ENCODE data around the gene CDH11.

Gene CDH11

DNA sequence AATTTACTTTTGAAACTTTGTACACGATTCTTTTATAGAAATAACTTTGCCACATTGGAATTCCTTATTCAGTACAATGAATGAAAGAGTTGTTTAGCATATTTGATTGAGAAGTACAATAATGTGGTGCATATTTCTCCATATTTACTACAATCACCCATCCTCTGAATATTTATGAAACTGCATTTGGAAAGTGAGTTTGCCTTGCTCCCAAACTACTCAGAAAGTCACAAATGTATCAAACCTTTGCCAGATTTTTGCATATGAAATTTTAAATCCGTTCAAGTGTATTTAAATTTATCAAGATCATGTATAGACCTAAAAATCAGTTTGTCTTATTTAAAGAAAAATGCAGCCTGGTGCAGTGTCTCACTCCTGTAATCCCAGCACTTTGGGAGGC lies 148.7 kb downstream of the CDH11 start:
- no peak for DNase-seq

DNA sequence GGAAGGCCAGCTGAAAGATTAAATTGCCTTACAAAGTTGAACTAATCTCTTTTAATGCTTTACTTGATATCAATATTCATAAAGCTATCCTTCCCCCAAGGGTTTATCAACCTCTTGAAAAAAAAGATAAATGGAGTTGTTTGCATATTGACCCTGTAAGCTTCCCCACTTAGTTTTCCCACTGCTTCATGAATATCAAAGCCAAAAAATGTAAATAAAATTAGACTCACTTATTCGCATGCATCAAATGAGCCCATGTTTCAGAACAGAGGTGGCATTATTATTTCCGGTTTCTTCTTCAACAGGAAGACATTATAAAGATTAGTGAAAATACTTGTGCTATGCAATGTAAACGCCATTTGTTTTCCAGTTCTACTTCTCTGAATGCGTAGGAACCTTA lies 150.7 kb downstream of the CDH11 start:
- no peak for DNase-seq

DNA sequence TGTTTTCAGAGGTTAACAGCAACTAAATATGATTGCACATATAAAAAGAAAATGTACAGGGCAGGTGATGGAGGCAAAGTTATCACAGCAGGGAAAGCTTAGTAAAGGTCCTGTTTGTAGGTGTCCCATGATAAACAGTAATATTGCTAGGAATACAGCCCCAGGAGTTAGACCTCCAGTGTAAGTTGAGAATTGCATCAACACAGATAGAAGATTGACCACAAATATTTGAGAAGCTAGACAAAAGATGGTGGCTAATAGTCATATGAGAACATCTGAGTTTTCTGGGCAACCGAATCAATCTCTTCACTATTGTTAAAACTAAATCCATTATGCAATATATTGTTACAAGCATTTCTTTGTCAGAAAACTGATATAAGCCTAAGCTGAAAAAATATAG lies 152.6 kb downstream of the CDH11 start:
- DNase-seq: no peak

DNA sequence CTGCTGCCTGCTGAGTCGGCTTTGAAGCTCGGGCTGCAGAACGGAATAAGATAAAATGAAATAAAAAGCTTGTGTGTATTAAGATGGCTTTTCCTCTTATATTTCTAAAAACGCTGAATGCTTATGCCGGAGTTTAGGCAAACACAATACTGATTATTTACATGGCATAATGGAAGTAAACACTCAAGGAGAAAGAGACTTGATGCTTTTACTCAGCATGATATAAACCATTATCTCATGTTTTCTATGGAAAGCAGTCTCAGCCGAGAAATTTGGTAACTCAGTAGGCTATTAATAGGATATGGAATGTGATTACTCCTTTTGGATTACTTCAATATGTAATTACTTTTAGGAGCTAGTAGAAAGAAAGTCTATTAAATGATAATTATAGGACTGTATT lies 153.3 kb downstream of the CDH11 start:
- DNase-seq: no peak

DNA sequence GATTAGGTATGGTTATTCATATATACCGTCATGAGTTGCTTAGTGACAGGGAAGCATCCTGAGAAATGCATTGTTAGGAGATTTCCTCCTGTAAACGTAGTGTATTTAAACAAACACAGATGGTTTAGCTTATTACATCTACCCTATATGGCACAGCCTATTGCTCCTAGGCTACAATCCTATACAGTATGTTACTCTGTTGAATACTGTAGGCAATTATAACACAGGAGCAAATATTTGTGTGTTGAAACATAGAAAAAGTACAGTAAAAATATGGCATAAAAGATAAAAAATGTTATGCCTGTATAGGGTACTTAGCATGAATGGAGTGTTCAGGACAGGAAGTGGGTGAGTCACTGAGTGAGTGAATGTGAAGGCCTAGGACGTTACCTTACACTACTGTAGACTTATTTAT lies 157.7 kb downstream of the CDH11 start:
- DNase-seq: no peak

DNA sequence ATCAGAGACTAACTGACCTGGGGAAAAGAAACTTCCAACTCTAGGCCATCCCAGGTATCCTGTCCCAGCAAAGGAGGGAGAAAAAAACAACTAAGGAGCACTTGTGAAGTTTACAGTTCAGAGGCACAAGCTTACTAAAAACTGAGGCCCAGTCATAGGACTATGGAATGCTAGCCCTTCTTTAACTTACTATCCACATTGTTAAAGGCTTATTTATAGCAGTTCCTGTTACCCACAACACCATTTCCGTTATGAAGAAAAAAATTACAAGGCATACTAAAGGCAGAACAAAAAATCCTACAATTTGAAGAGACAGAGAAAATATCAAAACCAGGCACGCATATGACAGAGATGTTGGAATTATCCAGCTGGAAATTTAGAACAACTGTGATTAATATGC lies 159.1 kb downstream of the CDH11 start:
- DNase-seq: no peak

DNA sequence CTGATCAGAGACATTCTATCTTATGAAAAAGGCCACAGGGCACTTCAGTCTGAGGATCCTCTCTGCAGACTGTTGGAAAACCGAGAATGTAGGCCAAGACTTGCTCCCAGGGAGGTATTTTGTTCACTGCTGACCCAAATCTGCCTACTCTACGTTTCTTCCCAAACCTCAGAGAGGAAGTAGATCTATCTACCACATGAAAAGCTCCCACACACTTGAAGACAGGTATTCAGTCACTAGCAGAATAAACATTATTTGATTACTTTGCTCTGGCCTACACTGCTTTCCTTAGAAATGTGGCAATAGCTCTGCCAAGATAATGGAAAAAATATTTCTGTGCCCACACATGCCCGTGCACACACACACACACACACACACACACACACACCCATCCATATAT lies 164.6 kb downstream of the CDH11 start:
- DNase-seq: no peak

DNA sequence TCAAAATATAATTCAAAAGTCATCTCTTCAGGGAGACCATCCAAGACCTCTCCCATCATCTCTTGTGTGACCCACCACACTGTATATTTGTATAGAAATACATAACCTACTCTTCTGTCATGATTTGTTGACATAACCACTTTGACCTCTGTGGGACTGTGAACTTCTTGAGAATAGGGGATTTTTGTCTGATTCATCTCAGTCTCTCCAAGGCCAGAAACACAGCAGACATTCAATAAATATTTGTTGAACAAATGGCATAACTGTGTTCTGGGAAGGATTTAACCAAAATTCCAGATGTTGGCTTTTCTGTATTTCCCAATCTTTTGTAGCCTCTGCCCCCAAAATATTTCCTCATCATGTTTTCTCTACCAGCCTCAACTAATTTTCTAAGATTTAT lies 169.7 kb downstream of the CDH11 start:
- DNase-seq: no peak

DNA sequence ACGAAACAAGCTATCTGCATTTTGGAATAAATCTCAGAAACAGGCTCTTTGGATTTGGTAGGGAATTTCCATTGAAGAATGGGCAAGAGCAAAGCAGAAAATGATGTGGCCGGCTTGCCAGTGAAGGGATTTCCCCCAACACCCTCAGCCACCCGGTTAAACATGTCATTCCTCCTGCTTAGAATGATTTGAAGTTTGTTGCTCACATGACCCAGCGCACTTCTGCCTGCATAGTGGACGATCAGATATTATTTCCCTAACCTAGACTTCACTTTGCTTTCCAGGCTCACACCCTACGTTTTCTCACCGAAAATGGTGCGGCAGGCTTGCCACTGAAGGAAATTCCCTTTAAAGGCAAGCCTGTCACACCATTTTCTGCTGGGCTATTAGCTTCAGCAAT lies 170.7 kb downstream of the CDH11 start:
- DNase-seq: no peak

DNA sequence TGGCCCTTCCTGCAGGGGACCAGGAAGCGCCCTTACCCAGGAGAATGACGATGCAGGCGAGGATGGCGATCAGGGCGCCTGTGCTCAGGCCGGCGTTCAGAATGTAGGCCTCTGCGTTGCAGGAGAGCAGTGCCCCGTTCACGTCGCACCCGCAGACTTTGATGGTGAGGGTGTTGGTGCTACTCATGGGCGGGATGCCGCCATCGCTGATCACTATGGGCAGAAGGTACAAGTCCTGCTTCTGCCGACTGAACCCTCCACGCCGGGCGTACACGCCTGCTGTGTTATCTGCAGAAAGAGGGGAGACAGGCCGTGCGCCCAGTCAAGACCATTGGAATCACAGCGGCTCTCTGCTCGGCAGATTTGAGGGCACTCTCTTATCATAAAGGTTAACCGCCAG lies 171.1 kb downstream of the CDH11 start:
- DNase-seq: no peak

DNA sequence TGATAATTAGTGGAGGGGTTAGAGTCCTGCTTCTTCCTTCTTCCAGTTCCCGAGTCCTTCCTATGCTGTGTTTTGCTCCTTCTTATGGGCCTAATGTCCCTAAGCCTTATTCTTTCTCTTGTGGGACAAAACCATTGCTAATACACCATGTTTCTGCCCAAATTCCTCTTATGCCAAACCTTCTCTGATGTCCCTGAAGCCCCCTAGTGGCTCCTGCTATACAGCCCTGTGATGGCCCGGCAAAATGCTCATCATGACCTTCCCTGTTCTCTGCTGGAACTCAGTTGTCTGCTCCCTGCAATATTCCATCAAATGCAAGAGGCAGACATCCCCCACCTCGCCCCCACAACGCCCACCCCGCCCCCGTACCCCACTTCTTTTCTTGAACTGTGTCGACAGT lies 171.6 kb downstream of the CDH11 start:
- DNase-seq: no peak

DNA sequence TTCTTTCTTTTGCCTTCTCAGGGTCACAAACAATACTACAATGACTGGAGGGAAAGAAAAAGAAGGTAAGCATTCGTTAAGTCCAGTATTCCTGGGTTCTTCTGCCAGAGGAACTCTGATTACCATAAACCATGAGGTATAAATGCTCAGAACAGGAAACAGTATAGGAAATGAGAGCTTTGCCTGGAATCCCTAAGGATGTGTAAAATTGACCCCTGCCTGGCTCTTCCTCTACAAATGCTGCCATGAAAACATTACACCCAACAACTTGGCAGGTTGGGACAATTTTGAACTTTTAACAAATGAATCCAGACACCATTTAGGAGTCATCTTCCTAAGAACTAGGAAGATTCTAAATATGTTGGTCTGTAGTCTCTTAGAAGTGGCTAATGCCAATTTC lies 173.8 kb downstream of the CDH11 start:
- DNase-seq: no peak

DNA sequence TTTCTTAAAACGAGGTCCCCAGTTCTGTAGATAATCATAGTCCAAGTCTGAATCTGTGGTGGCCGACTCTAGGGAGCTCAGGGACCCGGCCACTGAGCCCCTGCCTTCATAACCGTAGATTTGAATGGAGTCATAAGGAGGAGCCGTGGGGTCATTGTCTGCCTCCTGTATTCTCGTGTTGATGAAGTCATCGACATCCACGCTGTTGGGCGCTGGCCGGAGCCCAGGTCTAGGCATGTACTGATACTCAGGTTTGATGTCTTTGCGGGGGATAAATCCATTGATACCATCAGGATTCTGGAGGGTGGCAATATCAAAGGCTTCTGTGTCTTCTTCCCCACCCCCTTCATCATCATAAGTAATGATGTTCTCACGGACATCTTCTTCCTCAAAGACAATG lies 174.2 kb downstream of the CDH11 start:
- no peak for DNase-seq

DNA sequence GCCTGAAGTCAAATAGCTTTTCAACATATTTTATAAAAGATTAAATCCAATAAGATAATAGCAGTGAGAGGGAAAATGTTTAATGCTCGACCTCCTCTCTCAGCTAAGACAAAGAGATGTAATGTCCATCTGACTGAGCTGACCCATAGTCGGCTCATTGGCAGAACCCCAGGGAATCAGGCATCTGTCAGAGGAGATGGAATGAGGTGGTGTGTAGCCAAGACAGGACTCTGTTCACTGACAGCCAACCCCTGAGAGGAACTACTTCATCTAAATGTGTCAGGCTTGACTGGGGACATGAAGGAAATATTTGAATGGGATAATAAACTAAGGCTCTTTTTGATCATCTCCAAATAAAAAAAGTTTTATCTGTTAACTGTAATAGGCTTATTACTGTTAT lies 188.0 kb downstream of the CDH11 start:
- DNase-seq: no peak

DNA sequence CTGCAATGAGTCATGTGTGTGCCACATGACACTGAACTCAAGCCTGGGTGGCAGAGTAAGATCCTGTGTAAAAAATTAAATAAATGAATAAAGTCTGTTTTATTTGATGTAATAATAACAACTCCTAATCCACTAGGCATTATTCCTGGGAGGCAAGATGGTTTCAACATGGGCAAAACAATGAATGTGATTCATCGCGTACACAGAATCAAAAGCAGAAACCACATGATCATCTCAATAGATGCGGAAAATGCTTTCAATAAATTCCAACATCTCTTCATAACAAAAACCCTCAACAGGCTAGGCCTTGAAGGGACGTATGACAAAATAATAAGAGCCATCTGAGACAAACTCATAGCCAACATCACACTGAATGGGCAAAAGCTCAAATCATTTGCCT lies 195.4 kb downstream of the CDH11 start:
- no peak for DNase-seq

DNA sequence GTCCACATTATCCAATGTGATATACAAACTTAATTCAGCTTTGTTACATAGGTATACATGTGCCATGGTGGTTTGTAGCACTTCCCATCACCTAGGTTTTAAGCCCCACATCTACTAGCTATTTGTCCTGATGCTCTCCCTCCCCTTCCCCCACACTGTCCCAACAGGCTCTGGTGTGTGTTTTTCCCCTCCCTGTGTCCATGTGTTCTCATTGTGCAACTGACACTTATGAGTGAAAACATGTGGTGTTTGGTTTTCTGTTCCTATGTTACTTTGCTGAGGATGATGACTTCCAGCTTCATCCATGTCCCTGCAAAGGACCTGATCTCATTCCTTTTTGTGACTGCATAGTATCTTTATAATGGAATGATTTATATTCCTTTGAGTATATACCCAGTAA lies 196.7 kb downstream of the CDH11 start:
- no peak for DNase-seq

DNA sequence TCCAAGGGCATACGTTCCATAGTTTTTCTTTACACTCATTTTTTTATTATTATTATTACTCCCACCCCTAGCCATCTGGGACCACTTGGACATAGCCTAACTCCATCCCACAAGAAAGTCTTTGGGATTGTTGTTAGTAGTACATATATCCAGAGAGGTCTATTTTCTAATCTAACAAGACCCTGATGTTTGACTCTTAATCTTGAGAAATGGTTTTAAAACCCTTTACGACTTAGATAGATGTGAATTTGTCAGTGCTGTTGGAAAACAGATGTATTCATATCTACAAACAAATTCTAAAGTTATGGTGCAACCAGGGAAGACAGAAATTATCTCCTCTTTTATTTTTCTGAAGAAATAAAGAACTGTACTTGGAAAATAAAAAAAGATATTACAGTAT lies 197.8 kb downstream of the CDH11 start:
- DNase-seq: no peak

DNA sequence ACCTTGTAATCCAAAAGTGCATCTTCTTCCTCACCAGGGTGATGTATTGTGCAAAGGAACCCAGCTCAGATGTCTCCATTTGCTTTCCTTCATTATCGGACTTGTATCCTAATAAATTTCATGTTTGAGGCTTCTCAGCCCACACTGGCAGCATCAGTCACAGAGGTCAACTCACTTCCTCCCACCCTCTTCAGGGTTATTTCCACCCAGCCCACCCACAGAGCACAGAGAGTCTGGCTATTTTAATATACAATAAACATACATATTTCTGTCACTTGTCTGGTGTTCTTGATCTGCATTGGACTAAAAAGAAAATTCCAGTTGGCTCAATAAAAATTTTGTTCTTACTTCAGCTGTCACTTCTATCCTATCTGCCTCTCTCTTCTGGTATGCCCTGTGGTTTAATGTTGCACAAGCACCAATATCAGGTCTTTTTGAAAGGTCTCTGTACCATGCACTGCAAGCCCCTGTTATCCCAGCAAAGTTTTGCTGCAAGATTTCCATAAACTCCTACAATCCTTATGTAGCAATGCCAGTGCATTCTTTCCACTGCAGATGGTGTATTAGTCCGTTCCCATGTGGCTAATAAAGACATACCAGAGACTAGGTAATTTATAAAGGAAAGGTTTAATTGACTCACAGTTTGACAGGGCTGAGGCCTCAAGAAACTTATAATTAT lies 201.8 kb downstream of the CDH11 start:
- DNase-seq: no peak

DNA sequence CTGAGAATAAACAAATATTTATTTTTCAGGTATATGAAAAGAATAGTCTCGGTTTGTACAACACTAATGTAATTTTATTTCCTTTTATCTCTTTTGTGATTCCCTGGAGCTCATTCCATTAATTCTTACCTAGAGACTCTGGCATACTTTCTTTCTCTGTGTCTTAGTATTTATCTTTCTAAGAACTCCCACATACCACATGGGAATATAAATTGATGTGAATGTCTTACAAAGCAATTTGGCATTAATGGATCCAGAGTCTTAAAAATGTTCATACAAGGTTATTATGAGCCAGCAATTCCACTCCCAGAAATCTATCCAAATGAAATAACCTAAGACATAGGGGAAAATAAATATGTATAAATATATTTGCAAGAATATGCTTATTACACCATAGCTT lies 202.7 kb downstream of the CDH11 start:
- no peak for DNase-seq

DNA sequence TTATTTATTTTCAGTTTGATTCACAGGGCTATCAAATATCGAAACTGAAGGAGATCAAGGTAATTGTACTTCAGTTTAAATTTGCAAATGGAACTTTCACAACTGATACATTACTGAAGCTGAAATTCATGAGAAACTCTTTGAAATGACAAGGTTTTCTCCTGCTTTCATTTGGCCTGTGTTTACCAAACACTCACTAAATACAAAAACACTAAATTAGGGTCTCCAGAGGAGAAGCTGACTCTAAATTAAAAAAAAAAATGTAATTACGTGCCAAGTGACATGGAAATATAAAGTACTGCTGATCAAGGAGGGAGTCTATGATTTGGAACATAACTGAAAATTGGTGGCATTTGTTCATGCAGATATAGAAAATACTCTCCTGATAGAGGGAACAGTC lies 205.8 kb downstream of the CDH11 start:
- no peak for DNase-seq

DNA sequence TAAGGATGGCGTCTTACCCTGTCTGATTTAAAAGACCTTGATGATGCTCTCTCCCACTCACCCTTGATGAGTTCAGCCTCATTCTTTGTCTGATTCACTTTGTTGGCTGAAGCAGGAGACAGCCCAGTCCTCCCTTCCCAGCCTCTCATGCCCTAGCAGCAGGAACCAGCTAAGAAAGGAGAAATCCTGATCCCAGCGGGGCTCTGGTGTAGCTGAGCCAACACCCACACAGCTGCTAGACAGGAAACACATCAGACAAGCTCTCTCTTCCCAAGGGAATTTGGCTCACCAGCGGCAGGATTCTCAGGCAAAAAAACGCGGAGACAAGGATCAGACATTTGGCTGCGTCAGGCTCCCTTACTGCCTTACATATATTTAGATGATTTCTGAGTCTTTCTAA lies 211.5 kb downstream of the CDH11 start:
- DNase-seq: no peak

DNA sequence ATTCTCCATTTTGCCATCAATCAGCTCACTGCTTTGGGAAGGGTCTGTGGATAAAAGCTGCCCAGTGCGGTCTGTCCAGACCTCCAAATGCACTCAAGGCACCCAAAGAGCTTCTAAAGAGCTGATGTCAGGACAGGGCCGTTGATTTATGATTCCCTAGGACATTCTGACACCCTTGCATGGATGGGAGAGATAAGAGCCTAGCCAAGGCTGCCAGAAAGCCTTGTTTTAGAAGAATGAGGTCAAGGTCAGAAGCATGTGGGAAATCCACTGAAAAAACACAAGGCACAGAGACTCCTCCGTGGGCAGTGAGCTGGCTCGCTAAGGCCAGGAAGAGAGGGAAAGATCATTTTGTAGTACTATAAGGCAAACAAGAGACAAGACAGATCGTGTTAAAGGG lies 214.0 kb downstream of the CDH11 start:
- DNase-seq: no peak

DNA sequence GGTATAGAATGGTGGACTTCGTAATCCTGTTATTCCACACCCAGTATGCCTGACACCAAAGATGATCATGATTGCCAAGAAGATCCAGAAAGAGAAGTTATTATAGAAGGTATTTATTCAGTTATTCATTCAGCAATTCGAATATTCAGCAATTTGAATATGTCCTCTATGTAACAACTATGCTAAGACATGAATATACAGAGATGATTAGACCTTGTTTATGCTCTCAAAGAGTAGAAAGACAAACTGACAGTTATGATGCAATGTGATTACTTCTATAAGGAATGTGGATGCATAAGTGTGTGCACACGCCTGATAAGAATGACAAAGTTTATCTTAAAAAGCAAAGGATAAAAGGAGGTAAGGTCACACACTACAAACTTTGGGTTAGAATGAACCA lies 218.1 kb downstream of the CDH11 start:
- no peak for DNase-seq

DNA sequence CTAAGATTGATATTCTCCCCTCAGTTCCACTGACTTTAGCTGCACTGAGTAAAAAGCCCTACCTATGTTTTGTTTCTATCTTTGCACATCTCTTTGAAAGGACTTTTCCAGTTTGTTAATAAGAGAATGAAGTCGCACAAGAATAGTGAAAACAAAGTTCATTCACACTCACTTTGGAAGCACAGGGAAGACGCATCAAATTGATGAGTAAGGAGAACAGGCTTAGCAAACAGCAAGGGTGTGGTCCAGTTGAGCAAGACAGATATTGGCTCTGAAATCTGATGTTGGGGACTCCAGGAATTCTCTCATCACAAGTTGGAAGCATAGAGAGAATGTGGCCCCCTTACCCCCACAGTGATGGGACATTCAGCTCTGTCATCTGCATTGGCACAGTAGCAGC lies 221.3 kb downstream of the CDH11 start:
- no peak for DNase-seq

DNA sequence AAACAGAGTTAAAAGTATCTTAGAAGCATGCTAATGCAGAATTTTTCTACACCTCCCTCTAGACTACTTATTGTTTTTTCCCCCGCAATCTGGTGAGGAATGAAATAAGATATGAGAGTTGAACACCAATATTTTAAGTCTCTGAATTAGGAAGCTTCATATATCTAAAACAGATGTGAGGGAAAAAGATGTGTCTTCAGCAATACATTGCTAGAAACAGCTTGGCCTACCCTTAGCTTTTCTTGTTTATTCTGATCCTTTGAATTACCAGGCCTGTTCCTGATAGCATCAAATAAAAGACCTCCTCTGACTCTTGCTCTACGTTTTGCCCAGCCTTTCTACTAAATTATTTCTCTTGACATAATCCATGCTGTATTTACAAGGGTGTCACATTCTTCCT lies 221.8 kb downstream of the CDH11 start:
- DNase-seq: no peak

DNA sequence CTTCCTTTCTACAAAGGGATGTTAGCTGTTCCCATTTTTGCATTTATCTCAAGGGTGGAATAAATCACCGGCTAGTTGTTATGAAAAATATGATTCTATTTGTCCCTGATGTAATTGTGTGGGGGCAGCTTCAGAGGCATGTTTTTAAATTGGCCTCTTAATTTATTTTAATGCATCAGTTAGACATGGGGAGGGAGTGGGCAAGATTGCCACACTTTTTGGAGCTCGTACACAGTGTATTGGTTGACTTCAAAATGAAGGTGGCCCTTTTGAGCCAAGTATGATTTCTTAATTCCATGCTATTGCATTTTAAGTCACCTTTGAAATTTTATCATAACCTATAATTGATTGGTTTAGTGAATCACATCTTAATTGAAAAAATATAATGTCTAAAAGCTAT lies 223.7 kb downstream of the CDH11 start:
- DNase-seq: no peak
